ENCODE results near the gene ST14. TPM values are rescaled to one million over a fixed set of nuclear protein-coding genes. Genes with fewer than 3 reads are reported as not detected.

The ST14 gene
- total and polyA plus RNA-seq, 12 donors = 0.17 to 41.0 (median 10.4) TPM

- DNase-seq = no peak
- WGBS, 4 donors = 92 to 95% (median 93%) methylated on average over 24 to 32 of the region's 32 CpGs
- Histone ChIP-seq H3K36me3 (replicated peaks in 1 of 2) (peaks cover 0 to 32% of the 10 kb centered on the region in 2 donors), H3K27ac (peak overlapping the region in 4 of 5 donors; percentile 55 to 87 (median 78)), H3K4me1 (replicated peaks in 1 of 2) (peaks cover 12 to 14% of the 10 kb centered on the region in 2 donors), H3K27me3 (no peaks in the 10 kb centered on the region), H3K4me3 (no peak overlapping the region), H3K9me3 (replicated peaks in 1 of 3) (no peaks in the 10 kb centered on the region)
- intact Hi-C loops (cut with DNase I) = loop anchor here (10.0 kb wide), 1 partner anchor 49 kb away; no protein-coding TSS in a partner anchor
- no peak for TF ChIP-seq POLR2A (IDR thresholded peaks at IDR 0.05)
- TF ChIP-seq, protein P1, sequence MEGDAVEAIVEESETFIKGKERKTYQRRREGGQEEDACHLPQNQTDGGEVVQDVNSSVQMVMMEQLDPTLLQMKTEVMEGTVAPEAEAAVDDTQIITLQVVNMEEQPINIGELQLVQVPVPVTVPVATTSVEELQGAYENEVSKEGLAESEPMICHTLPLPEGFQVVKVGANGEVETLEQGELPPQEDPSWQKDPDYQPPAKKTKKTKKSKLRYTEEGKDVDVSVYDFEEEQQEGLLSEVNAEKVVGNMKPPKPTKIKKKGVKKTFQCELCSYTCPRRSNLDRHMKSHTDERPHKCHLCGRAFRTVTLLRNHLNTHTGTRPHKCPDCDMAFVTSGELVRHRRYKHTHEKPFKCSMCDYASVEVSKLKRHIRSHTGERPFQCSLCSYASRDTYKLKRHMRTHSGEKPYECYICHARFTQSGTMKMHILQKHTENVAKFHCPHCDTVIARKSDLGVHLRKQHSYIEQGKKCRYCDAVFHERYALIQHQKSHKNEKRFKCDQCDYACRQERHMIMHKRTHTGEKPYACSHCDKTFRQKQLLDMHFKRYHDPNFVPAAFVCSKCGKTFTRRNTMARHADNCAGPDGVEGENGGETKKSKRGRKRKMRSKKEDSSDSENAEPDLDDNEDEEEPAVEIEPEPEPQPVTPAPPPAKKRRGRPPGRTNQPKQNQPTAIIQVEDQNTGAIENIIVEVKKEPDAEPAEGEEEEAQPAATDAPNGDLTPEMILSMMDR (IDR thresholded peaks at IDR 0.05) = no peak
Observed at GRCh38 chr11:130123414-130124040, 36.1 kb upstream of the ST14 start.

DNA sequence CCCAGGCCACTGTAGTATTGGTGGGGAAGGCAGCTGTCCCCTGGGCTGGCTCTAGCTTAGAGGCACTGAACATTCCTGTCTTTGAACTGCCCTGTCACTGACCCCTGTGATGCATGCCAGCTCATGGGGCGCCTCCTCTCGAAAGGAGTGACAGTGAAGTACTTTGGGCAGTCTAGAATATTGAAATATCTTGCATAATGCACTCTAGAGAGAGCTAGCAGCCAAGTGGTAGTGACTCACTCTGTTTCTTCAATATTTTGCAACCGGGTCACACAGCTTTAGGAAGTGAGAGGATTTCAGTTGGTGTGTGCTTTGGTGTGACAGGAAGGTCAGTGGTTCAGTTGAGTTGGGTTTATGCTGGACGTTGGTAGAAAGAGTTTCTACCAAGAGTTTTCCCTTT, 35.5 kb upstream of the ST14 start:
- no peaks in the 10 kb centered on the region for H3K27me3 ChIP-seq
- peaks cover 0 to 38% of the 10 kb centered on the region in 2 donors for H3K36me3 ChIP-seq (replicated peaks in 1 of 2)
- 4 to 10% (median 8%) methylated on average over 2 to 4 of the region's 4 CpGs for WGBS, 4 donors
- H3K9me3 ChIP-seq (replicated peaks in 1 of 3) = no peaks in the 10 kb centered on the region
- no peak overlapping the region for H3K4me3 ChIP-seq
- peak; percentile 57 to 95 (median 92) for DNase-seq
- TF ChIP-seq, protein P1 (IDR thresholded peaks at IDR 0.05) = no peak
- TF ChIP-seq POLR2A (IDR thresholded peaks at IDR 0.05) = no peak
- peaks cover 12 to 14% of the 10 kb centered on the region in 2 donors for H3K4me1 ChIP-seq (replicated peaks in 1 of 2)
- peak overlapping the region in 4 of 5 donors; percentile 55 to 87 (median 78) for H3K27ac ChIP-seq
- intact Hi-C loops (cut with DNase I) = loop anchor here (10.0 kb wide), 1 partner anchor 49 kb away; no protein-coding TSS in a partner anchor

DNA sequence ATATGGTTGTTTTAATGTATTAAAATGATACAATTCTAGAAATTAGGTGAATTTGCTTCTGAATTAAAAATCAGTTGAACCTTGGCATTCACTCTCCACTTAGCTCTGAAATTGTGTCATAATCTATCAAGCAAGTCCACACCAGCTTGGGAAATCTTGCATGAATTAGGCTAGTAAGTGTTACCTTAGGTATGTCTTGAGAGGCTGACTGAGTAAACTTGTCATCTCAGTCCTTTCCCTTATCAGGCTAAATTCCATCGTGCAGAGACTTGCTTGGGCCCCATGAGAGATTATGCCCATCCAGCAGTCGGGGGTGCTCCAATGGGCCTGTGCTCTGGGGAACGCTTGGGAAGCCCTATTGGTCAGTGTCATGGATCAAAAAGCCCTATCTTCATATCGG, 33.9 kb upstream of the ST14 start:
- peaks cover 0 to 52% of the 10 kb centered on the region in 2 donors for H3K36me3 ChIP-seq (replicated peaks in 1 of 2)
- intact Hi-C loops (cut with DNase I) = loop anchor here (10.0 kb wide), 1 partner anchor 51 kb away; no protein-coding TSS in a partner anchor
- DNase-seq = no peak
- TF ChIP-seq, protein P1 (IDR thresholded peaks at IDR 0.05) = no peak
- no peak for TF ChIP-seq POLR2A (IDR thresholded peaks at IDR 0.05)
- no peaks in the 10 kb centered on the region for H3K27me3 ChIP-seq
- 80 to 95% (median 91%) methylated on average over 2 to 4 of the region's 4 CpGs for WGBS, 4 donors
- H3K27ac ChIP-seq = no peak overlapping the region
- H3K9me3 ChIP-seq (replicated peaks in 1 of 3) = no peaks in the 10 kb centered on the region
- no peak overlapping the region for H3K4me3 ChIP-seq
- peaks cover 12 to 14% of the 10 kb centered on the region in 2 donors for H3K4me1 ChIP-seq (replicated peaks in 1 of 2)

DNA sequence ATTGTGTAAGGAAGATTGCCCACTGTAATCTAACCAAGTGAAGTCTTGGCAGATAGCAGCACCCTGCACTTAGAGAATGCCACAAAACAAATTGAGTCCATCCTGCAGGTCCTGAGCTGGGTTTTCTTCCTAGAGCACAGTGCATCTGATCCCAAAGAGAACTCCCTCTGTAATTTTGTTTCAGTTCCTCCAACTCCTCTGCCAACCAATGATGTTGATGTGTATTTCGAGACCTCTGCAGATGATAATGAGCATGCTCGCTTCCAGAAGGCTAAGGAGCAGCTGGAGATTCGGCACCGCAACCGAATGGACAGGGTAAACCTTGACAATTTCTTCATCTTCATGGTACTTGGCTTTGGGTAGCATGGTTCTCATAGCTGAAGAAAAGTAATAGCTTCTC, 33.1 kb upstream of the ST14 start:
- DNase-seq = no peak
- Histone ChIP-seq H3K4me3 (no peak overlapping the region), H3K4me1 (replicated peaks in 1 of 2) (peaks cover 12 to 14% of the 10 kb centered on the region in 2 donors), H3K36me3 (replicated peaks in 1 of 2) (peaks cover 0 to 61% of the 10 kb centered on the region in 2 donors), H3K27me3 (no peaks in the 10 kb centered on the region), H3K27ac (no peak overlapping the region), H3K9me3 (replicated peaks in 1 of 3) (no peaks in the 10 kb centered on the region)
- no peak for TF ChIP-seq POLR2A (IDR thresholded peaks at IDR 0.05)
- TF ChIP-seq, protein P1 (IDR thresholded peaks at IDR 0.05) = no peak
- 79 to 98% (median 91%) methylated on average over 5 of the region's 5 CpGs for WGBS, 4 donors
- intact Hi-C loops (cut with DNase I) = loop anchor here (10.0 kb wide), 1 partner anchor 52 kb away; no protein-coding TSS in a partner anchor

Data from adrenal gland (tissue), 12 donors.